Uterus (tissue), 2 donors: Measurements from ENCODE around the gene ASB2.

Experiments used
- CTCF ChIP-seq, 4 experiments: fragments of 200-600 bp in 2 of 4; fragments of 450-650 bp in 2 of 4; sonication (generic) in 2 of 4; IDR thresholded peaks; one replicate each; pipeline ENCODE4 v1.5.1; 2016 to 2019; ENCODE audit warnings: antibody characterized with exemption in 4 of 4, mild to moderate bottlenecking in 2 of 4, moderate library complexity in 1 of 4
- POLR2A ChIP-seq, 2 donors: fragments of 450-650 bp; IDR thresholded peaks; one replicate each; pipeline ENCODE4 v1.6.1; 2016; ENCODE audit warnings: antibody characterized with exemption in 2 of 2, mild to moderate bottlenecking in 1 of 2, moderate library complexity in 1 of 2

DNA sequence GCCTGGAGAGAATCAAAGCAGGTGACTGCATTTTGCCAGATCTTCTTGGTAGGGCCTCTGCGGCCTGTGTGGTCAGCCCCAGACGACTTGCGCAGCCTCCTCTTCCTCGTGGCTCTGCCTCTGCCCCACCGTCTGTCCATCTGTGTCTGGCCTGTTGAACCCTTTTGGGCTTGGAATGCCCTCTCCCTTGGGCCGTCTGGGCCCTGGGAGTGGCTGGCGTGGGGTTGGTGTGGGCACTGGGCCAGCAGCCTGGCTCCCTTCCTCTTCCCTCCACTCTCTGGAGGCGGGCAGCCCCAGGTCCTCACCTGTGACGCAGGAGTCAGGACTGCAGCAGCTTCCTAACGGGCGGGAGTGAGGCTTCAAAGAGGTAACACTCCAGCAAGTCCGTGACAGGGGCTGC, 11.0 kb upstream of the ASB2 start:
- TF ChIP-seq POLR2A (IDR thresholded peaks at IDR 0.05) (no peak), CTCF (IDR thresholded peaks at IDR 0.05) (no peak)
